Measurements from ENCODE around the gene S100A5. TPM values are rescaled to one million over a fixed set of nuclear protein-coding genes. Genes with fewer than 3 reads are reported as not detected.

S100A5 gene
- total RNA-seq, 1 donor from 2014 or later: 2.7 TPM

DNA sequence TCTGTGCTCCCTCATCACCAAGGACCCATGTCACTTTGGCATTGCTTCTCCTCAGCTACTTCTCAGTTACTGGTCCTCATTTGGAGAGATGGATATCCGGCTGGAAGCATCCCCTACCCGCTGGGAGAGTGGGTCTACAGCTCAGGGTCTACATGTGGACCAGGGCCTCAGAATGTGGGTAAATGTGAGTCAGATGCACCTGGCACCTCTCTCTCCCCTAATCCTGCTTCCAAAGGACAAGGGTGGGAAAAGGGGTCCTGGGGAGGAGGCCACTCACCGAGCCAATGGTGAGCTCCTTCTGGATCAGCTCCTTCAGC is 5.9 kb downstream of the S100A5 start:
- H3K4me3 ChIP-seq (ENCODE audit: low read depth, low read length): peak overlapping the region; percentile 89

DNA sequence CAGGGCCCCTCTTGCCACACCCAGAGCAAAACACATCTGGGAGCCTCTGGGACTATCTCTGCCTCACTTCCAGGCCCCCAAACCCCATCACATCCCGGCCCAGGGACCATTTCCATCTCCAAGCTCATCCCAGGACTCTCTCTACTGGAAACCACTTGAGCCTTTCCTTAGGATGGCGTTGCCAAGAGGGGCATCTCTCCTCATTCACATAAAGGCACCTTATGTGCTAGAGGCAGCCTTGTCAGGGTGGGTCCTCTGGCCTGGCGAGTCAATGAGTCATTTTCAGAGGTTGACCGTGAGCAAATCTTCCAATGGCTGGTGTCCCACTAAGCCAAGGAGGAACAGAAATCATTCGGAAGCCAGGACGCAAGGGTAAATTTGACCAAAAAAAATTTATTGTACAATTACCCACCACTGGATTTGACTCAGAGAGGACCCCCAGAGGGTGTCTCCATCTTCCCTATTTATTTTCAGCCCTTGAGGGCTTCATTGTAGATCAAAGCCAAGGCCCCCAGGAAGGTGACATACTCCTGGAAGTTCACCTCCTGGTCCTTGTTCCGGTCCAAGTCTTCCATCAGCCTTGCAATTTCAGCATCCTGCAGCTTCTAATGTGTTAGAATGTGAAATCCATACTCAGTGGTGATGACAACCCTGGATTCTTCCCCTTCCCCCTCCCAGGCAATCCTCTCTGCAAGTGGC is 6.4 kb downstream of the S100A5 start:
- H3K4me3 ChIP-seq (ENCODE audit: low read depth, low read length): peak overlapping the region; percentile 89
- DNase-seq (ENCODE audit: low read depth): no peak
- TF ChIP-seq CTCF (conservative IDR thresholded peaks at IDR 0.05; ENCODE audit: low read depth, low read length): no peak

More for the DNA sequence above, 5.9 kb downstream of the S100A5 start:
- TF ChIP-seq CTCF (conservative IDR thresholded peaks at IDR 0.05; ENCODE audit: low read depth, low read length): no peak
- no peak for DNase-seq (ENCODE audit: low read depth)

DNA sequence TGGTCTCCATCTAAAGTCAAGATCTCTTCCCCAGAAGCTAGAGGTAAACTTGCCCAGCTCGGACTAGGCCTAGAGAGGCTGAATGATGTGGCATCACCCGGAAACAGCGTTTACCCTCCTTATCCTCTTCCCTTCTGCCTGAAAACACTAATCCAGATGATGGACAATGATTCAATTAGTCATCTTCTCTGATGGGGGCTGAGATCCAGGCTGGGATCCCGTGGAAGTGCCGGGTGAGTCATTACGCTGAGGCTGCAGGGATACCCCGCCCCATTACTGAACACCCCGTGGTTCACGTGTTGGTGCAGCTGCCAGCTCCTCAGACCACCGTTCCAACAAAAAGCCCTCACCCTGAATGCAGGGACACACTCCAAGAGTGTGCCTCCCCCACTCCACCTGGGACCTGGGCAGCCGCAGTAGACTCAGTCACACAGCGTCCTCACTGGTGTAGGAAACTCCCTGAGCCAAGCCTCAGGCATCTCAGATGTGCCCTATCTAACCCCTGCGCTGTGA is 7.0 kb downstream of the S100A5 start:
- TF ChIP-seq CTCF (conservative IDR thresholded peaks at IDR 0.05; ENCODE audit: low read depth, low read length): no peak
- peak overlapping the region; percentile 89 for H3K4me3 ChIP-seq (ENCODE audit: low read depth, low read length)
- DNase-seq (ENCODE audit: low read depth): peak; percentile 67

- no peak for DNase-seq (ENCODE audit: low read depth)
- peak overlapping the region; percentile 89 for H3K4me3 ChIP-seq (ENCODE audit: low read depth, low read length)
- TF ChIP-seq CTCF (conservative IDR thresholded peaks at IDR 0.05; ENCODE audit: low read depth, low read length): peak; percentile 90
Observed at GRCh38 chr1:153532769-153533599, 7.8 kb downstream of the S100A5 start.

- TF ChIP-seq CTCF (conservative IDR thresholded peaks at IDR 0.05; ENCODE audit: low read depth, low read length): no peak
- H3K4me3 ChIP-seq (ENCODE audit: low read depth, low read length): no peak overlapping the region
- DNase-seq (ENCODE audit: low read depth): no peak
Observed at GRCh38 chr1:153532181-153532580, 8.6 kb downstream of the S100A5 start.

DNA sequence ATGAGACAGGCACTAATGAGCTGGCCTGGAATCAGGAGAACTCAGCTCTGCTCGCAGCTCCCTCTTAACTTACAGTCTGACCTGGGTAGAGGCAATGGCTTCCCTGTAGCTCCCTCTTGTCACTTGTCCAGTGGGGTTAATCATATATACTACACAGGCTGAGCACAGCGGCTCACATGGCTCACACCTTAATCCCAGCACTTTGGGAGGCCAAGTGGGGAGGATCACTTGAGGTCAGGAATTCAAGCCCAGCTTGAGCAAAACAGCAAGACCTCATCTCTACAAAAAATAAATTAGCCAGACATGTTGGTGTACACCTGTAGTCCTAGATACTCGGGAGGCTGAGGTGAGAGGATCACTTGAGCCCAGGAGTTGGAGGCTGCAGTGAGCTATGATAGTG is 9.1 kb downstream of the S100A5 start:
- no peak for TF ChIP-seq CTCF (conservative IDR thresholded peaks at IDR 0.05; ENCODE audit: low read depth, low read length)
- no peak for DNase-seq (ENCODE audit: low read depth)
- no peak overlapping the region for H3K4me3 ChIP-seq (ENCODE audit: low read depth, low read length)

All from epithelial cell of proximal tubule (primary cell).